ENCODE data around the gene MICA.

MICA gene

DNA sequence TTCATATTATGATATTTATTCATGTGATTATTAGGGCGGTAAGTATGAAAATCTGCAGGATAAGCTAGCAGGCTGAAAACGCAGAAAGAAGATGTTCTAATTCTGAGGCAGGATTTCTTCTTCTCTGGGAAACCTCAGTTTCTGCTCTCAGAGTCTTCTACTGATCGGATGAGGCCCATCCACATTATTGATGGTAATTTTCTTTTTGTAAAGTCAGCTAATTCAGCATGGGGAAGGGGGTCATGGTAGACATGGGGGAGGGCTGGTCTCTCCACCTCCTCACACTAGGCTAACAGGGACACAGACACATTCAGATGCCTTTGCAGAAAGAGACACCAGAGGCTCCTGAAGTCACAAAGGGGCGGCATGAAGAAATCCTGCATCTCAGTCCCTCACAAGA is 21.7 kb upstream of the MICA start:
- H3F3A ChIP-seq (ENCODE audit: insufficient read depth, low read length) = no peaks in the 10 kb centered on the region
- H3K4me1 ChIP-seq (ENCODE audit: insufficient read depth, low read length, severe bottlenecking) = no peaks in the 10 kb centered on the region
- no peaks in the 10 kb centered on the region for H3K36me3 ChIP-seq (ENCODE audit: insufficient read depth, low read length)
- no peak overlapping the region for H2AFZ ChIP-seq (ENCODE audit: low read length)
- no peaks in the 10 kb centered on the region for H3K79me2 ChIP-seq (ENCODE audit: insufficient read depth, low read length)
- no peaks in the 10 kb centered on the region for H3K27me3 ChIP-seq (ENCODE audit: insufficient read depth, low read length)
- H4K20me1 ChIP-seq (ENCODE audit: insufficient read depth, low read length) = no peaks in the 10 kb centered on the region
- no peak for TF ChIP-seq EZH2 (IDR thresholded peaks at IDR 0.05; ENCODE audit: borderline replicate concordance, low read length)
- TF ChIP-seq, protein P1, sequence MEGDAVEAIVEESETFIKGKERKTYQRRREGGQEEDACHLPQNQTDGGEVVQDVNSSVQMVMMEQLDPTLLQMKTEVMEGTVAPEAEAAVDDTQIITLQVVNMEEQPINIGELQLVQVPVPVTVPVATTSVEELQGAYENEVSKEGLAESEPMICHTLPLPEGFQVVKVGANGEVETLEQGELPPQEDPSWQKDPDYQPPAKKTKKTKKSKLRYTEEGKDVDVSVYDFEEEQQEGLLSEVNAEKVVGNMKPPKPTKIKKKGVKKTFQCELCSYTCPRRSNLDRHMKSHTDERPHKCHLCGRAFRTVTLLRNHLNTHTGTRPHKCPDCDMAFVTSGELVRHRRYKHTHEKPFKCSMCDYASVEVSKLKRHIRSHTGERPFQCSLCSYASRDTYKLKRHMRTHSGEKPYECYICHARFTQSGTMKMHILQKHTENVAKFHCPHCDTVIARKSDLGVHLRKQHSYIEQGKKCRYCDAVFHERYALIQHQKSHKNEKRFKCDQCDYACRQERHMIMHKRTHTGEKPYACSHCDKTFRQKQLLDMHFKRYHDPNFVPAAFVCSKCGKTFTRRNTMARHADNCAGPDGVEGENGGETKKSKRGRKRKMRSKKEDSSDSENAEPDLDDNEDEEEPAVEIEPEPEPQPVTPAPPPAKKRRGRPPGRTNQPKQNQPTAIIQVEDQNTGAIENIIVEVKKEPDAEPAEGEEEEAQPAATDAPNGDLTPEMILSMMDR (IDR thresholded peaks at IDR 0.05; ENCODE audit: low read length) = no peak
- no peak overlapping the region for H3K9ac ChIP-seq (ENCODE audit: low read length)
- H3K9me3 ChIP-seq (ENCODE audit: low read length) = no peaks in the 10 kb centered on the region
- no peak overlapping the region for H3K4me3 ChIP-seq (ENCODE audit: low read depth, low read length, poor library complexity, severe bottlenecking)
- H3K9me2 ChIP-seq (ENCODE audit: low read depth, low read length) = no peaks in the 10 kb centered on the region
- H3K4me2 ChIP-seq (ENCODE audit: low read length) = no peak overlapping the region
- H3K27ac ChIP-seq (ENCODE audit: low read depth, low read length, poor library complexity, severe bottlenecking) = no peak overlapping the region

DNA sequence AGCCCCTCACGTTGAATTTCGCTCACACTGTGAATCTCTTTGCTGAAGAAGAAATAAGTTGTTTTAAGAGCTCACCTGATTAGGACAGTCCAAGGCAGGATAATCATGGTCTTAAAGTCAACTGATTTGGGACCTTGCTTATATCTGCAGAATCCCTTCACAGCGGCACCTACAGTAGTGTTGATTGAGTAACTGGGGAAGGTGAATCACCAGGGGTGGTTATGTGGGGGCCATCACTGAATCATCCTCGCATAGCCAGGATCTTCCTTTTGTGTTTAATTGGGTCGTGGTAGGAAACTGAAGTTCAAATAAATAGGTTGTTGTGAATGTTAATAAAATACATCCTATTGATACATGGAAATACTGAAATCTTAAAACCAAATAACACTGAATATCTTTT is 20.2 kb upstream of the MICA start:
- no peaks in the 10 kb centered on the region for H3K79me2 ChIP-seq (ENCODE audit: insufficient read depth, low read length)
- H3K27me3 ChIP-seq (ENCODE audit: insufficient read depth, low read length) = no peaks in the 10 kb centered on the region
- no peaks in the 10 kb centered on the region for H4K20me1 ChIP-seq (ENCODE audit: insufficient read depth, low read length)
- no peak overlapping the region for H2AFZ ChIP-seq (ENCODE audit: low read length)
- H3K9me3 ChIP-seq (ENCODE audit: low read length) = no peaks in the 10 kb centered on the region
- H3K36me3 ChIP-seq (ENCODE audit: insufficient read depth, low read length) = no peaks in the 10 kb centered on the region
- no peaks in the 10 kb centered on the region for H3F3A ChIP-seq (ENCODE audit: insufficient read depth, low read length)
- TF ChIP-seq, protein P1 (IDR thresholded peaks at IDR 0.05; ENCODE audit: low read length) = no peak
- no peaks in the 10 kb centered on the region for H3K4me1 ChIP-seq (ENCODE audit: insufficient read depth, low read length, severe bottlenecking)
- no peak overlapping the region for H3K27ac ChIP-seq (ENCODE audit: low read depth, low read length, poor library complexity, severe bottlenecking)
- H3K9me2 ChIP-seq (ENCODE audit: low read depth, low read length) = no peaks in the 10 kb centered on the region
- no peak overlapping the region for H3K4me3 ChIP-seq (ENCODE audit: low read depth, low read length, poor library complexity, severe bottlenecking)
- no peak overlapping the region for H3K9ac ChIP-seq (ENCODE audit: low read length)
- H3K4me2 ChIP-seq (ENCODE audit: low read length) = no peak overlapping the region

DNA sequence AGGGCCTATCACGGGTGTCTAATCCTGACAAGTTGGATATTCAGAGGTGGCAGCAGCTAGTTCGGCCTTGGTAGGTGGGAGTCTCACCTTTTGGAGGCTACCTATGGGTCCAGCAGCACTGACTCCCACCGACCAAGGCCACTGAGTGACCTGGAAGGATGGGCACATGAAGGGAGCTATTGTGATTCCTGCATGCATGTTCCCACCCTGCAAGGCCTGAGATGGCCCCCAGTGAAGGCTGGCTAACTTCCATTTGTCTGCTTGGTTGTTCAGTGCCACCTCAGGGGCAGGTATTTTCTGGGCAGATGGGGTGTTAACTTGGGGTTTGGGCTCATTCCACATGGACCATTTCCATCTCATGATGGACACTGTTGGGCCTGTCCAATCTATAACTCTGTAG is 18.4 kb upstream of the MICA start:
- no peak for TF ChIP-seq EZH2 (IDR thresholded peaks at IDR 0.05; ENCODE audit: borderline replicate concordance, low read length)
- TF ChIP-seq, protein P1 (IDR thresholded peaks at IDR 0.05; ENCODE audit: low read length) = no peak
- H3K27ac ChIP-seq (ENCODE audit: low read depth, low read length, poor library complexity, severe bottlenecking) = no peak overlapping the region
- no peaks in the 10 kb centered on the region for H3K36me3 ChIP-seq (ENCODE audit: insufficient read depth, low read length)
- no peak overlapping the region for H2AFZ ChIP-seq (ENCODE audit: low read length)
- no peaks in the 10 kb centered on the region for H3K27me3 ChIP-seq (ENCODE audit: insufficient read depth, low read length)
- H3K9me3 ChIP-seq (ENCODE audit: low read length) = no peaks in the 10 kb centered on the region
- no peaks in the 10 kb centered on the region for H3K79me2 ChIP-seq (ENCODE audit: insufficient read depth, low read length)
- H4K20me1 ChIP-seq (ENCODE audit: insufficient read depth, low read length) = no peaks in the 10 kb centered on the region
- no peaks in the 10 kb centered on the region for H3K4me1 ChIP-seq (ENCODE audit: insufficient read depth, low read length, severe bottlenecking)
- H3K4me2 ChIP-seq (ENCODE audit: low read length) = no peak overlapping the region
- no peak overlapping the region for H3K9ac ChIP-seq (ENCODE audit: low read length)
- no peak overlapping the region for H3K4me3 ChIP-seq (ENCODE audit: low read depth, low read length, poor library complexity, severe bottlenecking)
- H3F3A ChIP-seq (ENCODE audit: insufficient read depth, low read length) = no peaks in the 10 kb centered on the region
- no peaks in the 10 kb centered on the region for H3K9me2 ChIP-seq (ENCODE audit: low read depth, low read length)

Measured in OCI-LY1 (cell line).